ENCODE measurements around the gene SLAMF9.

DNA sequence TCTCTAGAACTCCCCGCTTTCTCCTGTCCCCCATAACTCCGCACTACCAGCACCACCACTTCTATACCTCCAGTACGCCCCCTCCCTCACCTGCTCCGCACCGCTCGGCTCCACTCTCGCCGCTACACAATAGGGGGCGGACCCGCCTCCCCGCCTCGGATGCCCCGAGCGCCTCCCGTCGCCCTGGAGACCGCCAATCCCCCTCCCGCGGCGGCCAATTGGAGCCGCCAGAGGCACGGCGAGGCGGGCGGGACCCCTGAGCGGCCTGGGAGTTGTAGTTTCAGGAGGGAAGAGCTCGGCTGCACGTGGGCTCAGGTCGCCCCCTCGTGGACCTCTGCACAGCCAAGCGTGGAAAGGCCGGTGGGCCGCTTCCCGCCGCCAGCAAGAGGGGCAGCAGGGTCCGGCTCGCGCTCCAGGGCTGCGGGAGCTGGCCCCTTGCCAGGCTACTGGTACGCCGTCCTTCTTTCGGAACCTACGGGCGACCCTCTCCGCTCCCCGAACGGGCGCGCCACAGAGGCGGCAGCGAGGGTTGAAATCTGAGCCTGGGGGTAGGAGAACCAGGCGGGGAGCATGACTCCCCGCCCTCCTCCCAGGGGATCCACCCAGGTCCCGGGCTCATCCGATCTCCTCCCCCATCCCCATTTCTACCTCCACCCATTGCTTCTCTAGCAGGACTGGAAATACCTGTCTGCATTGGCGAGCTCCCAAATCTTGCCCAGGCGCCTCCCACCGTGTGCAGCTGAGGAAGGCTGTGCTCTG is 8.4 kb downstream of the SLAMF9 start, which contains the start of gene IGSF9:
- TF ChIP-seq, protein P1, sequence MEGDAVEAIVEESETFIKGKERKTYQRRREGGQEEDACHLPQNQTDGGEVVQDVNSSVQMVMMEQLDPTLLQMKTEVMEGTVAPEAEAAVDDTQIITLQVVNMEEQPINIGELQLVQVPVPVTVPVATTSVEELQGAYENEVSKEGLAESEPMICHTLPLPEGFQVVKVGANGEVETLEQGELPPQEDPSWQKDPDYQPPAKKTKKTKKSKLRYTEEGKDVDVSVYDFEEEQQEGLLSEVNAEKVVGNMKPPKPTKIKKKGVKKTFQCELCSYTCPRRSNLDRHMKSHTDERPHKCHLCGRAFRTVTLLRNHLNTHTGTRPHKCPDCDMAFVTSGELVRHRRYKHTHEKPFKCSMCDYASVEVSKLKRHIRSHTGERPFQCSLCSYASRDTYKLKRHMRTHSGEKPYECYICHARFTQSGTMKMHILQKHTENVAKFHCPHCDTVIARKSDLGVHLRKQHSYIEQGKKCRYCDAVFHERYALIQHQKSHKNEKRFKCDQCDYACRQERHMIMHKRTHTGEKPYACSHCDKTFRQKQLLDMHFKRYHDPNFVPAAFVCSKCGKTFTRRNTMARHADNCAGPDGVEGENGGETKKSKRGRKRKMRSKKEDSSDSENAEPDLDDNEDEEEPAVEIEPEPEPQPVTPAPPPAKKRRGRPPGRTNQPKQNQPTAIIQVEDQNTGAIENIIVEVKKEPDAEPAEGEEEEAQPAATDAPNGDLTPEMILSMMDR (IDR thresholded peaks at IDR 0.05; ENCODE audit: insufficient read depth, low read depth, low read length): no peak
- TF ChIP-seq EZH2 (IDR thresholded peaks at IDR 0.05; ENCODE audit: insufficient read depth, low read length): no peak

Measured in astrocyte (in vitro differentiated cells and primary cell).